Muscle layer of duodenum (tissue), 2 donors: ENCODE results near the gene HTR7.
"Not testable (repeated sequence)": the region's sequence is repeated elsewhere in the genome, so short reads cannot be mapped to it uniquely, and the experiment has no call there.

Source experiments
- H3K27ac ChIP-seq: one replicate; pipeline ENCODE4 v1.7.0; 2013; ENCODE audit warnings: mild to moderate bottlenecking, low read length
- H3K27me3 ChIP-seq: one replicate; pipeline ENCODE4 v1.7.0; 2013; ENCODE audit warnings: low read depth, mild to moderate bottlenecking, control low read depth, low read length
- H3K36me3 ChIP-seq, 2 donors: one replicate each; pipeline ENCODE4 v1.7.0; 2013; ENCODE audit warnings: low read length in 2 of 2, control low read depth in 1 of 2, mild to moderate bottlenecking in 1 of 2; ENCODE audit not compliant: insufficient read depth in 2 of 2, control insufficient read depth in 1 of 2
- H3K4me1 ChIP-seq, 2 donors: one replicate each; pipeline ENCODE4 v1.7.0; 2013; ENCODE audit warnings: low read length in 2 of 2, mild to moderate bottlenecking in 2 of 2, control low read depth in 1 of 2, moderate library complexity in 1 of 2; ENCODE audit not compliant: insufficient read depth in 2 of 2, control insufficient read depth in 1 of 2
- H3K4me3 ChIP-seq, 2 donors: one replicate each; pipeline ENCODE4 v1.7.0; 2013; ENCODE audit warnings: low read length in 2 of 2, low read depth in 1 of 2, mild to moderate bottlenecking in 1 of 2
- H3K9me3 ChIP-seq, 2 donors: one replicate each; pipeline ENCODE4 v1.7.0; 2013; ENCODE audit warnings: low read length in 2 of 2, control low read depth in 1 of 2, mild to moderate bottlenecking in 1 of 2; ENCODE audit not compliant: control insufficient read depth in 1 of 2
- donor health status: healthy.

HTR7 gene

GRCh38 chr10:90832111-90832510 lies 25.7 kb downstream of the HTR7 start:
- H3K9me3 ChIP-seq, result no peaks in the 10 kb centered on the region
- H3K27ac ChIP-seq, result no peak overlapping the region
- no peaks in the 10 kb centered on the region for H3K27me3 ChIP-seq
- no peaks in the 10 kb centered on the region for H3K36me3 ChIP-seq
- no peak overlapping the region for H3K4me3 ChIP-seq
- H3K4me1 ChIP-seq, result no peaks in the 10 kb centered on the region

- H3K36me3 ChIP-seq, result no peaks in the 10 kb centered on the region
- no peak overlapping the region for H3K27ac ChIP-seq
- H3K4me3 ChIP-seq, result no peak overlapping the region
- H3K9me3 ChIP-seq, result no peaks in the 10 kb centered on the region
- H3K4me1 ChIP-seq, result no peaks in the 10 kb centered on the region
- no peaks in the 10 kb centered on the region for H3K27me3 ChIP-seq
These were observed 35.3 kb downstream of the HTR7 start for GRCh38 chr10:90822508-90822907.

GRCh38 chr10:90821864-90822263 lies 36.0 kb downstream of the HTR7 start:
- not testable (repeated sequence) for H3K4me1 ChIP-seq, H3K27me3 ChIP-seq, H3K36me3 ChIP-seq, H3K4me3 ChIP-seq, H3K27ac ChIP-seq, H3K9me3 ChIP-seq

- H3K27me3 ChIP-seq, result no peaks in the 10 kb centered on the region
- no peaks in the 10 kb centered on the region for H3K36me3 ChIP-seq
- H3K4me1 ChIP-seq, result no peaks in the 10 kb centered on the region
- H3K27ac ChIP-seq, result no peak overlapping the region
- H3K4me3 ChIP-seq, result no peak overlapping the region
- H3K9me3 ChIP-seq, result no peaks in the 10 kb centered on the region
These were observed 37.9 kb downstream of the HTR7 start for GRCh38 chr10:90819911-90820310.

- Histone ChIP-seq H3K4me1 (no peaks in the 10 kb centered on the region), H3K27me3 (no peaks in the 10 kb centered on the region), H3K4me3 (no peak overlapping the region), H3K36me3 (no peaks in the 10 kb centered on the region), H3K9me3 (no peaks in the 10 kb centered on the region), H3K27ac (no peak overlapping the region)
These were observed 39.1 kb downstream of the HTR7 start for GRCh38 chr10:90818736-90819135.

- H3K9me3 ChIP-seq, result no peaks in the 10 kb centered on the region
- H3K27me3 ChIP-seq, result no peaks in the 10 kb centered on the region
- H3K4me3 ChIP-seq, result no peak overlapping the region
- H3K4me1 ChIP-seq, result no peaks in the 10 kb centered on the region
- H3K36me3 ChIP-seq, result no peaks in the 10 kb centered on the region
- H3K27ac ChIP-seq, result no peak overlapping the region
These were observed 40.5 kb downstream of the HTR7 start for GRCh38 chr10:90817128-90817889.

- Histone ChIP-seq H3K4me3 (no peak overlapping the region), H3K9me3 (no peaks in the 10 kb centered on the region), H3K4me1 (no peaks in the 10 kb centered on the region), H3K27me3 (no peaks in the 10 kb centered on the region), H3K36me3 (no peaks in the 10 kb centered on the region), H3K27ac (no peak overlapping the region)
These were observed 41.4 kb downstream of the HTR7 start for GRCh38 chr10:90816466-90816865.

- Histone ChIP-seq H3K4me3 (no peak overlapping the region), H3K27ac (no peak overlapping the region), H3K27me3 (no peaks in the 10 kb centered on the region), H3K4me1 (no peaks in the 10 kb centered on the region), H3K9me3 (no peaks in the 10 kb centered on the region), H3K36me3 (no peaks in the 10 kb centered on the region)
These were observed 44.1 kb downstream of the HTR7 start for GRCh38 chr10:90813594-90814365.

- H3K27ac ChIP-seq, H3K9me3 ChIP-seq, H3K27me3 ChIP-seq, H3K36me3 ChIP-seq, H3K4me1 ChIP-seq, H3K4me3 ChIP-seq: not testable (repeated sequence)
These were observed 50.7 kb downstream of the HTR7 start for GRCh38 chr10:90807106-90807505.

GRCh38 chr10:90806677-90807076 lies 51.2 kb downstream of the HTR7 start:
- Histone ChIP-seq H3K9me3 (peaks cover 0 to 8% of the 10 kb centered on the region in 2 donors), H3K4me1 (no peaks in the 10 kb centered on the region), H3K27me3 (no peaks in the 10 kb centered on the region), H3K36me3 (no peaks in the 10 kb centered on the region), H3K27ac (no peak overlapping the region), H3K4me3 (no peak overlapping the region)

GRCh38 chr10:90805206-90805605 lies 52.6 kb downstream of the HTR7 start:
- peaks cover 0 to 8% of the 10 kb centered on the region in 2 donors for H3K9me3 ChIP-seq
- H3K27ac ChIP-seq, result no peak overlapping the region
- no peaks in the 10 kb centered on the region for H3K36me3 ChIP-seq
- no peaks in the 10 kb centered on the region for H3K27me3 ChIP-seq
- H3K4me3 ChIP-seq, result no peak overlapping the region
- no peaks in the 10 kb centered on the region for H3K4me1 ChIP-seq
